SHP77 treated with DMSO at 0.1 percent for 48 hours (cell line): ENCODE data around the gene SCCPDH.
"Not testable (repeated sequence)": the region's sequence is repeated elsewhere in the genome, so short reads cannot be mapped to it uniquely, and the experiment has no call there.

Experiments used
- DNase-seq: peaks from one replicate; lab custom pipeline; 2025; lab: John Stamatoyannopoulos, UW

Gene SCCPDH

GRCh38 chr1:246708166-246708565, 16.0 kb upstream of the SCCPDH start:
- DNase-seq: no peak

DNA sequence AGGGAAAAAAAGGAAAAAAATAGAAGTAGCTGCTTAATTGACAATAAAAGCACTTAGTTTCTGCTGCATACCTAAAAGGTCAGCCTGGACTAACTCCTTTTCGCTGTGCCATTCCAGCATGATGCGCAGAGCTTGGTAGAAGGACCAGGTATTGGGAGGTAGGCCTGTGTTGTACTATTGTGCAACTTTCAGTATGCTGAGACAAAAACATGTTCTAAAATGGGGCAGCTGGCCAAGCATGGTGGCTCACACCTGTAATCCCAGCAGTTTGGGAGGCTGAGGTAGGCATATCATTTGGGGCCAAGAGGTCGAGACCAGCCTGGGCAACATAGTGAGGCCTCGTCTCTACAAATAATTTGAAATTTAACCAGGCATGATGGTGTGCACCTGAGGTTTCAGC, 15.0 kb upstream of the SCCPDH start:
- DNase-seq: no peak

DNA sequence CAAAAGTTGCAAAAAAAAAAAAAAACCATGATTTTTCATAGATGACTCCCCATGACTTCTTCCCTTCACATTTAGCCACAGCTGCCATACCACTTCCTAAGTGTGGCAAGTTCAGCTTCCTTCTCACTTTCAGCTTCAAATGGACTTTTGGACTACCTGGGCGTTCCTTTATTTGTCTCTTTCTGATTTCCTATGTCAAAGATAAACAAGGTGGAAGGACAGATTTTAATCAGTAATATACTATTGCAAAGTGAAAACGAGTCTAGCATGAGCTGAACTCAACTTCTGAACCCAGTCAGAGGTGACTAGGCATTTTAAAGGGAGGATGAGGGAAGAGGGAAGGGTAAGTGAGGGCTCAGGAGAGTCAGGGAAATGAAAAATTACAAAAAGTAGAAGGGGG, 14.4 kb upstream of the SCCPDH start:
- DNase-seq: no peak

DNA sequence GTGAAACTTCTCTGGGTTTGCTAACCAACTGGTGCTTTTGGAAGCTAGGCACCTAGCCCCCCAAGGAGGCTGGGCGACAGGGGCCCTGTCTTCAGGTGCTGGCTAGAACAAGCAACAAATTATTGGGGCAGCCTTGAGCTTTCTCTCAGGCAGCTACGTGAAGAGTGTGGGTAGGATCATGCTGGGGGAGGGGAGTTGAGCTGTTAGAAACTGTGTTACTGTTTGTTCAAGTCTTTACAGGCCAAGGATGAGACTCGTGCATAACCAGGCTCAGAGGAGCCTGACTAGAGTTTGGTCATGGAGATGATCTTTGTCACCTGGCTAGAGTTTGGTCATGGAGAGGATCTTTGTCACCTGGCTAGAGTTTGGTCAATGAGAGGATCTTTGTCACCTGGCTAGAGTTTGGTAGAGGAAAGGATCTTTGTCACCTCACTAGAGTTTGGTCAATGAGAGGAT, 12.6 kb upstream of the SCCPDH start:
- DNase-seq: no peak

DNA sequence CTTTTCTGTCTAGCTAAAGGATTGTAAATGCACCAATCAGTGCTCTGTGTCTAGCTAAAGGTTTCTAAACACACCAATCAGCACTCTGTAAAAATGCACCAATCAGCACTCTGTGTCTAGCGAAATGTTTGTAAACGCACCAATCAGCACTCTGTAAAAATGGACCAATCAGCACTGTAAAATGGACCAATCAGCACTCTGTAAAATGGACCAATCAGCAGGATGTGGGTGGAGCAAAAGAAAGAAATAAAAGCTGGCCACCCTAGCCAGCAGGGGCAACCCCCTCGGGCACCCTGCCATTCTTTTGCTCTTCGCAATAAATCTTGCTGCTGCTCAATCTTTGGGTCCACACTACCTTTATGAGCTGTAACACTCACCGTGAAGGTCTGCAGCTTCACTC, 11.8 kb upstream of the SCCPDH start:
- DNase-seq: not testable (repeated sequence)

- DNase-seq: not testable (repeated sequence)
Measured at GRCh38 chr1:246719361-246719760, 4.8 kb upstream of the SCCPDH start.

DNA sequence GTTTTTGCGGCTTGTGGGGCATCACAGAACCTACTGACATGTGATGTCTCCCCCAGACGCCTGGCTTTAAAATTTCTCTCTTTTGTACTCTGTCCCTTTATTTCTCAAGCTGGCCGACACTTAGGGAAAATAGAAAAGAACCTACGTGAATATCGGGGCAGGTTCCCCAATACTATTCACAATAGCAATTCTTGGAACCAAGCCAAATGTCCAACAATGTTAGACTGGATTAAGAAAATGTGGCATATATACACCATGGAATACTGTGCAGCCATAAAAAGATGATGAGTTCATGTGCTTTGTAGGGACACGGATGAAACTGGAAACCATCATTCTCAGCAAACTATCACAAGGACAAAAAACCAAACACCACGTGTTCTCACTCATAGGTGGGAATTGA, 3.4 kb upstream of the SCCPDH start:
- not testable (repeated sequence) for DNase-seq

DNA sequence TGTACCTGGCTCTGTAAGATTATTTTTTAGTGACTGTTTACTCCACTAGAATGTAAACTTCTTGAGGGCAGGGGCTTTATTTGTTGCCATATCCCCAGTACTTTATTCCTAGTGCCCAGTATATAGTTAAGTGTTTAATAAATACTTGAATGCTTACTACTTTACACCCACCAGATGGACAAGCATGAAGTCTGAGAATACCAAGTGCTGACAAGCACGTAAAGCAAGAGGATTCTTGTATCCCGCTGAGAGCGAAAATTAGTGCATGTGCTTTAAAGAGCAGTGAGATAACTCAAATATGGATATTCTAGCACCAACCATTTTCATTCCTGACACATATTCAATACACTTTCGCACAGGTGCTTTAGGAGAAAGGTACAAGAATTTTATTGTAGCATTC, 1.5 kb upstream of the SCCPDH start:
- DNase-seq: no peak

DNA sequence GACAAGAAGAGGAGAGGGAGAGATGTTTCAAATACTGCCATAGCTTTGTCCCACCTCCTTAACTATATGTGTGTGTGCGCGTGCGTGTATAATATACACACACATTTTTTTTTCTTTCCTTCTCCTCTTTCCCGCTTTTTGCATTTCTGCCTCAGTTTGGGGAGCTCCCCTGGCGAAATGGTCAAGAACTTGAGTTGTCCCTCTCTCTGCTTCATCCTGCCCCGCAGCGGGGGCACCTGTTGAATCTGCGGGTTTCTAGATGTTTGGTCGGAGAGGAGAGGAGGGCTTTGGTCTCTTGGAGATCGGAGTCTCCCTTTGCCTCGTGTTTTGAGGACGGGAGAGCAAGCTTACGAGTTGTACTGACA, 504 bp downstream of the SCCPDH start:
- peak; percentile 26 for DNase-seq

GRCh38 chr1:246725191-246725590, 982 bp downstream of the SCCPDH start:
- DNase-seq: no peak

- no peak for DNase-seq
Measured at GRCh38 chr1:246726255-246726679, 2.1 kb downstream of the SCCPDH start.

- no peak for DNase-seq
Measured at GRCh38 chr1:246726881-246727280, 2.7 kb downstream of the SCCPDH start.

DNA sequence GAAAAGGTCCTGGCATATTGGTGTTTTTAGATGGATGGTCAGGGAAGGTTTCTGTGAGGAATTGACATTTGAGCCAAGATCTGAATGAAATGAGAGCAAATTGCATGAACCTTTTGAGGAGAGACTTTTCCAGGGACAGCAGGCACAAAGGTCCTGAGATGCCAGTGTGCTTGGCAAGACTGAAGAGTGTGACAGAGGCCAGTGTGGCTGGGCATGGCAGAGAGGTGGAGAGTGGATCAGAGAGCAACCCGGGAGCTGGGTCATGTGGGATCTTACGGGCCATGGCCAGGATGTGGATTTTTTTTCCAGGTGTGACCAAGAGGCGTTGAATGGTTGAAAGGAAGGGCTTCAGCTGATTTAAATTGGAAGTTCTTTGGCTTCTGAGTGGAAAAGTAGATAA, 3.4 kb downstream of the SCCPDH start:
- no peak for DNase-seq

- no peak for DNase-seq
Measured at GRCh38 chr1:246728311-246728710, 4.1 kb downstream of the SCCPDH start.

DNA sequence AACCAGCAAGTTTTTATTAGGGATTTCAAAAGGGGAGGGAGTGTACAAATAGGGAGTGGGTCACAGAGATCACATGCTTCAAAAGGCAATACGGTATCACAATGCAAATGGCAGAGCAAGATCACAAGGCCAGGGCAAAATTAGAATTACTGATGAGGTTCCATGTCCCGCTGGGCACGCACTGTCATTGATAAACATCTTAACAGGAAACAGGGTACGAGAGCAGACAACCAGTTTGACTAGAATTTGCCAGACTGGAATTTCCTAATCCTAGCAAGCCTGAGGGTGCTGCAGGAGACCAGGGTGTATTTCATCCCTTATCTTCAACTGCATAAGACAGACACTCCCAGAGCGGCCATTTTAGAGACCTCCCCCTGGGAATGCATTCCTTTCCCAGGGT, 4.8 kb downstream of the SCCPDH start:
- not testable (repeated sequence) for DNase-seq

DNA sequence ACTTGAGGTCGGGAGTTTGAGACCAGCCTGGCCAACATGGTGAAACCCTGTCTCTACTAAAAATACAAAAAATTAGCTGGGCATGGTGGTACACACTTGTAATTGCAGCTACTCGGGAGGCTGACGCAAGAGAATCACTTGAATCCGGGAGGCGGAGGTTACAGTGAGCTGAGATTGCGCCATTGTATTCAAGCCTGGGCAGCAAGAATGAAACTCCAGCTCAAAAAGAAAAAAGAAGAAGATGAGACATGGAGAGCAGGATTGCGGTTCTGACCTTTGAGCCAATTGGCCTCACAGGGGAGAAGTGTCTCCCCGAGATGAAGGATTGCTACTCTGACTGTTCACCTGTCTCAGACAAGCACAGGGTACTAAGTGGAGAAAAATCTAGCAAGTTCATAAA, 6.6 kb downstream of the SCCPDH start:
- no peak for DNase-seq

DNA sequence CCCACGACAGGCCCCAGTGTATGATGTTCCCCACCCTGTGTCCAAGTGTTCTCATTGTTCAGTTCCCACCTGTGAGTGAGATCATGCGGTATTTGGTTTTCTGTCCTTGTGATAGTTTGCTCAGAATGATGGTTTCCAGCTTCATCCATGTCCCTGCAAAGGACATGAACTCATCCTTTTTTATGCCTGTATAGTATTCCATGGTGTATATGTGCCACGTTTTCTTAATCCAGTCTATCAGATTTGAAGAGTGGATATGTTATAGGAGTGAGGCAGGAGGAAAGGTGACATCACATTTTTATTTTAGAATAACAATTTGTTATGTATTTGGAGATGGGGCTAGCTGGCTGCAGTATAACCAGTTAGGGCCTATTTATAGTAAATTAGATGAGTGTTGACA, 7.7 kb downstream of the SCCPDH start:
- not testable (repeated sequence) for DNase-seq

GRCh38 chr1:246733704-246734103, 9.5 kb downstream of the SCCPDH start:
- DNase-seq: no peak

DNA sequence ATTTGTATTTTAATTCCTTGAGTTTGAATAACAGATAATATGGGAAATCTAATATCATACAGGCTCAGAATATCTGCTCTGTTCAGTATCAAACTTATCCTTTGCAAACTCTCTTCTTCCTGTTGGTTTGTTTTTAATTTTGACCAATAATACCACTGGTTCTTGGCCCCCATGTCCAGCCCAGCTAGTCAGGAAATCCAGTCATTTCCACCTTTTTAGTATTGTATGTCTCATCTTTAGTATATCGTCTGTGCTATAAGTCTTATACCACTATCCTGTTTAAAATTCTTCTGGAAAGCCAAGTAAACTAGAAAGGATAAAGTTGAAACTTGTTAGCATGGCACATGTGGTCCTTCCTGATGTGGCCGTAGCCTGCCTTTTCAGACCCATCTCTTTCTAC, 10.7 kb downstream of the SCCPDH start:
- DNase-seq: no peak

DNA sequence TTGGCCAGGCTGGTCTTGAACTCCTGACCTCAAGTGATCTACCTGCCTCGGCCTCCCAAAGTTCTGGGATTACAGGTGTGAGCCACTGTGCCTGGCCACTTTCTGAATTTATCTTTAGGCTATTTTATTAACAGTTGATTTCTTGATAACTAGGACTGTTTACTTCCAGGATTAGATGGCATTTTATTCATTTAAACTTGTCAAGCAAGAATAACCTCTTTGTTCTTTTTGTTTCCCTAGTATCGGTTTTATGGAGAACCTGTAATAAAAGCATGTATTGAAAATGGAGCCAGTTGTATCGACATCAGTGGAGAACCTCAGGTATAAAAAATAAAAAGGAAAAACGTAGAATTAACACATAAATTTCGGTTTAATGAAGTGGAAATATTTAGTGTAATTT, 11.5 kb downstream of the SCCPDH start:
- DNase-seq: no peak

GRCh38 chr1:246742396-246742795, 18.2 kb downstream of the SCCPDH start:
- DNase-seq: no peak

DNA sequence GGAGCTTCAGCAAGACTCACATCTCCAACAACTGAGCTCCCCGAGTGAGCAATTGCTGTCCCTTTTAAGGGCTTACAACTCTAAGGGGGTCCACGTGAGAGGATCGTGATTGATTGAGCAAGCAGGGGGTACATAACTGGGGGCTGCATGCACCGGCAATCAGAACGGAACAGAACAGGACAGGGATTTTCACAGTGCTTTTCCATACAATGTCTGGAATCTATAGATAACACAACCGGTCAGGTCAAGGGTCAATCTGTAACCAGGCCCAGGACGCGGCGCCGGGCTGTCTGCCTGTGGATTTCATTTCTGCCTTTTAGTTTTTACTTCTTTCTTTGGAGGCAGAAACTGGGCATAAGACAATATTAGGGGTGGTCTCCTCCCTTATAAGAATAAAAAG, 21.9 kb downstream of the SCCPDH start:
- not testable (repeated sequence) for DNase-seq

GRCh38 chr1:246748006-246748405, 23.8 kb downstream of the SCCPDH start:
- no peak for DNase-seq

DNA sequence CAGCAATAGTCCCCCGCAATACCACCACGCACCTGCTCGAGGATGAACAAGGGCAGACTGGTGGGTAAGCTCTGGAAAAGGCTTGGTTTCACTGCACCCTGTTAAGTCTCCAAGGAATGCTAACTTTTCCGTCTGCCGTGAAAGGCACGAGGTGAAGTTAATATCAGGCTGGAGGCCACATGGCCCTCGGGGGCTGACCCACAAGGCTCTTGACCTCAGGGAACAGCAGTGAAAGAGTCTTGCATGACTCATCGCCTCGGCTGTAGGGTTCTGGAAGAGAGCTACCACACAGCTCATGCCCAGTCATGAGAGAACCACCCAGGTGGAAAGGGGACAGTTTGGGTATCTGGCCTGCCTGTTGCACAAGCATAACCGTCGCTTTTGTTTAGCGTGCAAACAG, 24.7 kb downstream of the SCCPDH start:
- peak; percentile 35 for DNase-seq

GRCh38 chr1:246750752-246751151, 26.5 kb downstream of the SCCPDH start:
- no peak for DNase-seq
